Measurements from ENCODE around the gene PMS1.

- TF ChIP-seq EZH2 (IDR thresholded peaks at IDR 0.05; ENCODE audit: low read length), result no peak
- no peak for TF ChIP-seq CTCF (optimal IDR thresholded peaks at IDR 0.05 in 1 of 3, IDR thresholded peaks at IDR 0.05 in 1 of 3, conservative IDR thresholded peaks at IDR 0.05 in 1 of 3; ENCODE audit: extremely low read depth in 1 of 3, insufficient read depth in 2 of 3, low read length in 3 of 3)
Observed at GRCh38 chr2:189762229-189762550, 22.1 kb upstream of the PMS1 start.

All from keratinocyte (primary cell).